HG03457 (cell line): ENCODE results near the gene ZSWIM6.

ENCODE experiments used
- ATAC-seq: cut with Tn5 transposase; IDR thresholded peaks from one replicate; pipeline ENCODE4 v1.9.1; 2021; ENCODE audit warnings: moderate number of reproducible peaks; ENCODE audit not compliant: unreplicated experiment

ZSWIM6 gene

GRCh38 chr5:61586096-61587084, 254.3 kb downstream of the ZSWIM6 start:
- ATAC-seq = no peak

DNA sequence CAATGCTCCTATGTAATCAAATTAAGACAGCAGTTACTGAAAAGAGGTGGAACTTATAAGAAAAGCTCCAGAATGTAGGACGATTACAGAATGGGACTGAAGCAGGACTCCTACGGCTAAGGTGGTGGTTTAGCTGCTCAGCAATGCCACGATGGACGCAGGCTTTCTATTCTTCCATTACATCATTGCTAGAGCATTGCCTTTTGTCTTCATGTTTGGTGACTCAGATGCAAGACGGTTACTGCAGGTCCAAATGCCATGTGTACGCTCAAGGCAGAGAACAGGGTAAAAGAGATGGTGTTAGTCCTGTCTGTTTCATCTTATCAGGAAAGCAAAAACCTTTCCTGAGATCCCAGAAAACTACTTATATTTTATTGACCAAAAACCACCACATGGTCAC, 255.1 kb downstream of the ZSWIM6 start:
- ATAC-seq = no peak

GRCh38 chr5:61588216-61588615, 256.2 kb downstream of the ZSWIM6 start:
- ATAC-seq = no peak

DNA sequence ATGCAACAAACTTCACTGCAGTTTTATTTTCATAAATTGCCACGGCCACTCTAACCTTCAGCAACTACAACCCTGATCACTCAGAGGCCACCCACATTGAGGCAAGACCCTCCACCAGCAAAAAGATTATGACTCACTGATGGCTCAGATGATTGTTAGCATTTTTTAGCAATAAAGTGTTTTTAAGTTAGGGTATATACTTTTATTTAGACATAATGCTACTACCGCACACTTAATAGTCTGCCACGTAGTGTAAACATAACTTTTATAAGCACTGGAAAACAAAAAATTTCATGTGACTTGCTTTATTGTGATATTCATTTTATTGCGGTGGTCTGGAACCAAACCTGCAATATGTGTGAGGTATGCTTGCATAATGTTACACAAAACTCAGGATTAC, 257.9 kb downstream of the ZSWIM6 start:
- ATAC-seq = no peak

- ATAC-seq = no peak
Measured at GRCh38 chr5:61590473-61590872, 258.4 kb downstream of the ZSWIM6 start.

DNA sequence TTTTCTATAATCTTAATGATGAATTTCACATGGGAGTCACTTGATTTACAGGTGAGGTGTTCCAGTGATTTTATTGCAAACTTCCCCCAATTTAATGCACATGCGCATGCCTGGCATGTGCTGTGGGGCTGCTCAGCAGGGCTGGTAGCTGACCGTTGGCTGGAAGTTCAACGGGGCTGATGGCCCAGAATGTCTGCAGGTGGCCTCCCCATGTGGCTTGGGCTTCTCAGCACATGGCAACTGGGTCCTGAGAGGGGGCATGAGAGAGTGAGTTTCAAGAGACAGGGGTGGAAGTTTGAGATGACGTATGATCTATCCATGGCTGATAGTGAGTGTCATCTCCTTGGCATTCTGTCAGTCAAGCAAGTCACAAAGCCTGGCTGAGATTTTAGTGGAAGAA, 259.8 kb downstream of the ZSWIM6 start:
- ATAC-seq = no peak

DNA sequence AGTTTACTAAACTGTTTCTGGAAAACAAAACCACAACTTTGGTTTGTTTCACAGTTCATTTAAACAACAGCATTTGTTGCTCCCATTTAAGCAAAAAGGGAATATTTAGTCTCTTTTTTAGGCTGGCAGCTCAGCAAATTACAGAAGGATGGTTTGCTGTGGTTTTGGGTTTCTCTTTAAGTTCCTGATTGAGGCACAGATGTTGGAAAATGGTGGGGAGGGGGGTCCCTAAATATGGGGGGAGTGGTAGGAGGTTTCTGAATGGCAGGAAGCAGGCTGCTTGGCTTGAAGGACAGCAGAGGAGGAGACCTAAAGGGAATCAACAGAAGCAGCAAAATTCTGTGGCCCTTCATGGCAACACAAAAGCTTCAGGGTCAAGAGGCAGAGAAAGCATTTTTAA, 263.4 kb downstream of the ZSWIM6 start:
- ATAC-seq = no peak
